Right cardiac atrium (tissue), 5 donors: ENCODE measurements around the gene TBK1. TPM values are rescaled to one million over a fixed set of nuclear protein-coding genes. Genes with fewer than 3 reads are reported as not detected.
"Not testable (repeated sequence)": the region's sequence is repeated elsewhere in the genome, so short reads cannot be mapped to it uniquely, and the experiment has no call there.

Experiments
- ATAC-seq, 2 donors: fragments of 200-7000 bp; cut with Tn5 transposase; one replicate each; pipeline versions ENCODE4 v1.8.0 to v1.9.1; 2020; ENCODE audit warnings: moderate library complexity in 2 of 2, mild to moderate bottlenecking in 1 of 2
- DNase-seq, 3 donors: peaks; one replicate each; pipeline ENCODE4 v3.0.0-alpha.2; 2020
- H3K27ac ChIP-seq: one replicate; pipeline ENCODE4 v1.5.1; 2013; ENCODE audit warnings: mild to moderate bottlenecking, low read length, control low read depth, moderate library complexity
- H3K27me3 ChIP-seq: one replicate; pipeline ENCODE4 v1.6.1; 2013; ENCODE audit not compliant: control insufficient read depth, insufficient read depth
- H3K4me1 ChIP-seq: one replicate; pipeline ENCODE4 v1.6.1; 2013; ENCODE audit warnings: low read length; ENCODE audit not compliant: control insufficient read depth, insufficient read depth
- H3K4me3 ChIP-seq: one replicate; pipeline ENCODE4 v1.5.1; 2013; ENCODE audit warnings: low read length, control low read depth
- H3K9me3 ChIP-seq: one replicate; pipeline ENCODE4 v1.6.1; 2013; ENCODE audit warnings: low read length; ENCODE audit not compliant: control insufficient read depth
- WGBS: extraction: QIAGEN DNeasy Blood & Tissue Kit; methylation state at CpG from one replicate; pipeline ENCODE4 v1.1.7; 2013; 5-methylcytosine and 5-hydroxymethylcytosine counted together
- intact Hi-C, 4 donors: fragments of 100-400 bp; cut with DNase I; formaldehyde crosslinking; loops; one replicate each; pipeline versions ENCODE4 v1.11.0 to v1.14.0; 2022 to 2023
- polyA plus RNA-seq: library from polyadenylated mRNA; stranded (reverse); fragments of 200-250 nt; gene quantifications from one replicate; pipeline ENCODE4 v1.2.3, GENCODE V29; 2013
- total RNA-seq, 4 donors: library from RNA; stranded (reverse); fragmentation: NEBNext Ultra II Directional; extraction: Animal tissue kit (Norgen Biotek cat#: 25700); gene quantifications; one replicate each; pipeline ENCODE4 v1.2.1, GENCODE V29; 2021
- donor health status: healthy with polysubstance abuse.
- donor health status: DM: no; HTN: yes; CAD: no.
- donor health status: DM: no; HTN: no; CAD: no.
- donor health status: DM: no; HTN: yes; CAD: no; lungs with severe emphysema.
- donor health status: DM: yes; HTN: yes; CAD: no.

TBK1 gene
- total and polyA plus RNA-seq, 5 donors: 10.5 to 14.7 (median 13.4) TPM

GRCh38 chr12:64525461-64526160 lies 73.7 kb downstream of the TBK1 start:
- intact Hi-C loops: no loop called here
- Histone ChIP-seq H3K27me3 (no peaks in the 10 kb centered on the region), H3K9me3 (no peaks in the 10 kb centered on the region), H3K4me1 (no peaks in the 10 kb centered on the region), H3K4me3 (no peak overlapping the region), H3K27ac (no peak overlapping the region)
- ATAC-seq: no peak
- WGBS: 82% methylated on average over 11 of the region's 11 CpGs
- DNase-seq: no peak

- WGBS: 32% methylated on average over 2 of the region's 2 CpGs
- no peak for ATAC-seq
Measured at GRCh38 chr12:64526859-64527258, 74.9 kb downstream of the TBK1 start.

GRCh38 chr12:64528616-64529015 lies 76.7 kb downstream of the TBK1 start:
- ATAC-seq: no peak
- H3K4me3 ChIP-seq: no peak overlapping the region
- intact Hi-C loops: no loop called here
- no peaks in the 10 kb centered on the region for H3K27me3 ChIP-seq
- WGBS: 57% methylated on average over 8 of the region's 8 CpGs
- DNase-seq: no peak
- no peak overlapping the region for H3K27ac ChIP-seq
- H3K9me3 ChIP-seq: no peaks in the 10 kb centered on the region
- no peaks in the 10 kb centered on the region for H3K4me1 ChIP-seq

More at GRCh38 chr12:64526859-64527258, 74.9 kb downstream of the TBK1 start:
- Histone ChIP-seq H3K27ac (no peak overlapping the region), H3K27me3 (no peaks in the 10 kb centered on the region), H3K4me1 (no peaks in the 10 kb centered on the region), H3K9me3 (no peaks in the 10 kb centered on the region), H3K4me3 (no peak overlapping the region)
- no peak for DNase-seq
- intact Hi-C loops: no loop called here

- WGBS: 91% methylated on average over 2 of the region's 2 CpGs
- intact Hi-C loops: no loop called here
- DNase-seq (no peak), ATAC-seq (no peak)
- no peak overlapping the region for H3K4me3 ChIP-seq
- no peaks in the 10 kb centered on the region for H3K9me3 ChIP-seq
- H3K27me3 ChIP-seq: no peaks in the 10 kb centered on the region
- no peaks in the 10 kb centered on the region for H3K4me1 ChIP-seq
- no peak overlapping the region for H3K27ac ChIP-seq
Measured at GRCh38 chr12:64530566-64530965, 78.6 kb downstream of the TBK1 start.

- H3K9me3 ChIP-seq: no peaks in the 10 kb centered on the region
- H3K27me3 ChIP-seq: no peaks in the 10 kb centered on the region
- no peaks in the 10 kb centered on the region for H3K4me1 ChIP-seq
- H3K4me3 ChIP-seq: no peak overlapping the region
- H3K27ac ChIP-seq: no peak overlapping the region
- no peak for ATAC-seq
- DNase-seq: no peak
- 63% methylated on average over 10 of the region's 10 CpGs for WGBS
- intact Hi-C loops: no loop called here
Measured at GRCh38 chr12:64531665-64532334, 79.9 kb downstream of the TBK1 start.

- H3K9me3 ChIP-seq: no peaks in the 10 kb centered on the region
- H3K27me3 ChIP-seq: no peaks in the 10 kb centered on the region
- WGBS: 93% methylated on average over 11 of the region's 11 CpGs
- H3K27ac ChIP-seq: no peak overlapping the region
- ATAC-seq: no peak
- H3K4me3 ChIP-seq: no peak overlapping the region
- intact Hi-C loops: no loop called here
- no peaks in the 10 kb centered on the region for H3K4me1 ChIP-seq
- DNase-seq: no peak
Measured at GRCh38 chr12:64532734-64533351, 80.9 kb downstream of the TBK1 start.

- H3K4me3 ChIP-seq: no peak overlapping the region
- DNase-seq: no peak
- ATAC-seq: no peak
- no peaks in the 10 kb centered on the region for H3K9me3 ChIP-seq
- no peak overlapping the region for H3K27ac ChIP-seq
- H3K27me3 ChIP-seq: no peaks in the 10 kb centered on the region
- H3K4me1 ChIP-seq: peaks cover 2% of the 10 kb centered on the region
- intact Hi-C loops: no loop called here
- WGBS: 82% methylated on average over 6 of the region's 6 CpGs
Measured at GRCh38 chr12:64534672-64535199, 82.8 kb downstream of the TBK1 start.

GRCh38 chr12:64538121-64538520 lies 86.2 kb downstream of the TBK1 start:
- WGBS: 78% methylated on average over 4 of the region's 4 CpGs
- Histone ChIP-seq H3K27me3 (no peaks in the 10 kb centered on the region), H3K4me3 (no peak overlapping the region), H3K9me3 (no peaks in the 10 kb centered on the region), H3K27ac (no peak overlapping the region), H3K4me1 (peaks cover 2% of the 10 kb centered on the region)
- intact Hi-C loops: no loop called here
- ATAC-seq (no peak), DNase-seq (no peak)

GRCh38 chr12:64542409-64543047 lies 90.6 kb downstream of the TBK1 start:
- ATAC-seq, intact Hi-C loops, H3K4me1 ChIP-seq, H3K4me3 ChIP-seq, H3K27ac ChIP-seq, H3K9me3 ChIP-seq, H3K27me3 ChIP-seq, DNase-seq: not testable (repeated sequence)
- 59% methylated on average over 24 of the region's 24 CpGs for WGBS

- no peak overlapping the region for H3K4me3 ChIP-seq
- no peaks in the 10 kb centered on the region for H3K4me1 ChIP-seq
- WGBS: 84% methylated on average over 8 of the region's 8 CpGs
- no peaks in the 10 kb centered on the region for H3K9me3 ChIP-seq
- ATAC-seq (no peak), DNase-seq (no peak)
- no peak overlapping the region for H3K27ac ChIP-seq
- H3K27me3 ChIP-seq: no peaks in the 10 kb centered on the region
- intact Hi-C loops: loop anchor here in 1 of 4 donors (5.0 kb wide), 1 partner anchor 153 kb away; no protein-coding TSS in a partner anchor
Measured at GRCh38 chr12:64544371-64545080, 92.6 kb downstream of the TBK1 start.
